IMR-90 (cell line): Measurements from ENCODE around the gene TRAF3IP3. TPM values are rescaled to one million over a fixed set of nuclear protein-coding genes. Genes with fewer than 3 reads are reported as not detected.

Experiments used
- ATAC-seq: fragments of 200-7000 bp; cut with Tn5 transposase; 2 replicates; pipeline ENCODE4 v1.9.1; 2020; ENCODE audit warnings: low read depth, mild to moderate bottlenecking, moderate library complexity
- BruUV-seq: library from RNA; stranded (reverse); fragments of 400-500 nt; replicated peaks from 2 replicates; lab custom pipeline; 2021; lab: Mats Ljungman, UMichigan
- CTCF ChIA-PET: fragments of 300-600 bp; formaldehyde crosslinking; extraction: SDS; loops from one replicate; lab custom pipeline; 2021; ENCODE audit warnings: antibody characterized with exemption; lab: Yijun Ruan, JAX
- POLR2A ChIA-PET: fragments of 300-600 bp; sonication (Branson Sonifier 250); formaldehyde crosslinking; loops from one replicate; lab custom pipeline; 2022; ENCODE audit warnings: antibody characterized with exemption; ENCODE audit not compliant: unreplicated experiment; lab: Charles Lee
- DNase-seq: peaks from one replicate; pipeline ENCODE4 v3.0.0; 2013
- H2AFZ ChIP-seq: replicated peaks from 2 replicates; pipeline ENCODE3; 2013; ENCODE audit warnings: low read length, mild to moderate bottlenecking; ENCODE audit not compliant: poor library complexity
- H2AK5ac ChIP-seq: 2 replicates; pipeline ENCODE4 v1.6.1; 2013; ENCODE audit warnings: low read depth, low read length, inconsistent platforms
- H2AK9ac ChIP-seq: replicated peaks from 2 replicates; pipeline ENCODE3; 2013; ENCODE audit warnings: mild to moderate bottlenecking, low read depth, low read length, moderate library complexity; ENCODE audit not compliant: poor library complexity
- H2BK120ac ChIP-seq: 2 replicates; pipeline ENCODE4 v1.6.1; 2013; ENCODE audit warnings: low read depth, low read length, inconsistent platforms
- H2BK15ac ChIP-seq: 3 replicates; pipeline ENCODE4 v1.6.1; 2013; ENCODE audit warnings: low read depth, low read length, inconsistent platforms
- H2BK20ac ChIP-seq: 2 replicates; pipeline ENCODE4 v1.6.1; 2013; ENCODE audit warnings: low read depth, mild to moderate bottlenecking, inconsistent platforms, low read length, moderate library complexity
- H2BK5ac ChIP-seq: 2 replicates; pipeline ENCODE4 v1.6.1; 2013; ENCODE audit warnings: mild to moderate bottlenecking, low read depth, low read length, inconsistent platforms; ENCODE audit not compliant: poor library complexity, severe bottlenecking
- H3K14ac ChIP-seq: replicated peaks from 2 replicates; pipeline ENCODE4 v1.6.1; 2013; ENCODE audit warnings: low read depth, low read length, inconsistent platforms
- H3K18ac ChIP-seq: 2 replicates; pipeline ENCODE4 v1.6.1; 2013; ENCODE audit warnings: low read depth, low read length, control low read depth
- H3K23ac ChIP-seq: 2 replicates; pipeline ENCODE4 v1.6.1; 2013; ENCODE audit warnings: low read depth, low read length, inconsistent platforms
- H3K27ac ChIP-seq: 2 replicates; pipeline ENCODE4 v1.5.1; 2013; ENCODE audit warnings: mild to moderate bottlenecking, control low read depth, low read length; ENCODE audit not compliant: insufficient read depth
- H3K27me3 ChIP-seq: 2 replicates; pipeline ENCODE4 v1.6.1; 2013; ENCODE audit warnings: low read length; ENCODE audit not compliant: control insufficient read depth, insufficient read depth
- H3K36me3 ChIP-seq: 2 replicates; pipeline ENCODE4 v1.6.1; 2013; ENCODE audit warnings: low read length, mixed read lengths; ENCODE audit not compliant: control insufficient read depth, insufficient read depth
- H3K4ac ChIP-seq: 2 replicates; pipeline ENCODE4 v1.6.1; 2013; ENCODE audit warnings: low read depth, low read length, inconsistent platforms
- H3K4me1 ChIP-seq: 2 replicates; pipeline ENCODE4 v1.6.1; 2013; ENCODE audit warnings: low read length, mixed read lengths; ENCODE audit not compliant: control insufficient read depth, insufficient read depth
- H3K4me2 ChIP-seq: 2 replicates; pipeline ENCODE4 v1.6.1; 2013; ENCODE audit warnings: low read depth, mild to moderate bottlenecking, control low read depth, low read length, moderate library complexity
- H3K4me3 ChIP-seq: 2 replicates; pipeline ENCODE4 v1.5.1; 2013; ENCODE audit warnings: low read depth, mild to moderate bottlenecking, control low read depth, low read length, moderate library complexity; ENCODE audit not compliant: insufficient read depth
- H3K56ac ChIP-seq: 2 replicates; pipeline ENCODE4 v1.6.1; 2013; ENCODE audit warnings: low read length, inconsistent platforms; ENCODE audit not compliant: insufficient read depth; ENCODE audit errors: extremely low read depth
- H3K79me1 ChIP-seq, 2 experiments: 2 replicates each; pipeline ENCODE4 v1.6.1; 2013; ENCODE audit warnings: low read length in 2 of 2, inconsistent platforms in 1 of 2, low read depth in 1 of 2
- H3K9ac ChIP-seq: 2 replicates; pipeline ENCODE4 v1.6.1; 2013; ENCODE audit warnings: low read depth, low read length, control low read depth
- H3K9me1 ChIP-seq: 2 replicates; pipeline ENCODE4 v1.6.1; 2013; ENCODE audit warnings: low read length, inconsistent platforms; ENCODE audit not compliant: insufficient read depth
- H3K9me3 ChIP-seq: 2 replicates; pipeline ENCODE4 v1.6.1; 2013; ENCODE audit warnings: low read length; ENCODE audit not compliant: control insufficient read depth, insufficient read depth
- H4K20me1 ChIP-seq: 2 replicates; pipeline ENCODE4 v1.6.1; 2013; ENCODE audit warnings: low read length, inconsistent platforms; ENCODE audit not compliant: insufficient read depth
- H4K5ac ChIP-seq: 2 replicates; pipeline ENCODE4 v1.6.1; 2013; ENCODE audit warnings: mild to moderate bottlenecking, low read depth, low read length, control low read depth
- H4K8ac ChIP-seq, 2 experiments: 2 replicates each; pipeline ENCODE4 v1.6.1; 2013; ENCODE audit warnings: low read depth in 2 of 2, low read length in 2 of 2, control low read depth in 1 of 2, inconsistent platforms in 1 of 2
- H4K91ac ChIP-seq: 2 replicates; pipeline ENCODE4 v1.6.1; 2013; ENCODE audit warnings: low read depth, low read length, inconsistent platforms; ENCODE audit not compliant: insufficient read depth
- BHLHE40 ChIP-seq: fragments of 150-350 bp; IDR thresholded peaks from 2 replicates; pipeline ENCODE4 v1.6.1; 2016; ENCODE audit warnings: mild to moderate bottlenecking, low read depth, low read length
- CEBPB ChIP-seq: IDR thresholded peaks from 2 replicates; pipeline ENCODE4 v1.6.1; 2012; ENCODE audit warnings: low read depth, low read length, improper control_type of control experiment
- CHD1 ChIP-seq: IDR thresholded peaks from 2 replicates; pipeline ENCODE4 v1.6.1; 2012; ENCODE audit warnings: low read depth, low read length, improper control_type of control experiment
- CTCF ChIP-seq: conservative IDR thresholded peaks from 2 replicates; pipeline ENCODE4 v1.5.1; 2012; ENCODE audit warnings: mild to moderate bottlenecking, low read depth, low read length, improper control_type of control experiment
- ELK1 ChIP-seq: fragments of 150-350 bp; IDR thresholded peaks from 2 replicates; pipeline ENCODE4 v1.6.1; 2016; ENCODE audit warnings: low read depth, mild to moderate bottlenecking, low read length, moderate library complexity, borderline replicate concordance
- FOS ChIP-seq: fragments of 150-350 bp; IDR thresholded peaks from 2 replicates; pipeline ENCODE4 v1.6.1; 2016; ENCODE audit warnings: low read depth, low read length
- MAFK ChIP-seq: IDR thresholded peaks from 2 replicates; pipeline ENCODE4 v1.6.1; 2012; ENCODE audit warnings: low read depth, low read length, improper control_type of control experiment
- MAZ ChIP-seq: IDR thresholded peaks from 2 replicates; pipeline ENCODE4 v1.6.1; 2012; ENCODE audit warnings: low read depth, mild to moderate bottlenecking, low read length, improper control_type of control experiment, moderate library complexity, borderline replicate concordance
- MXI1 ChIP-seq: IDR thresholded peaks from 2 replicates; pipeline ENCODE4 v1.6.1; 2012; ENCODE audit warnings: low read depth, mild to moderate bottlenecking, low read length, moderate library complexity, borderline replicate concordance
- NFE2L2 ChIP-seq: fragments of 150-350 bp; IDR thresholded peaks from 2 replicates; pipeline ENCODE4 v1.6.1; 2016; ENCODE audit warnings: low read depth, mild to moderate bottlenecking, low read length
- POLR2A ChIP-seq: IDR thresholded peaks from 2 replicates; pipeline ENCODE4 v1.6.1; 2012; ENCODE audit warnings: mild to moderate bottlenecking, low read depth, low read length
- RAD21 ChIP-seq: IDR thresholded peaks from 2 replicates; pipeline ENCODE4 v1.6.1; 2012; ENCODE audit warnings: low read length, improper control_type of control experiment
- RCOR1 ChIP-seq: IDR thresholded peaks from 2 replicates; pipeline ENCODE4 v1.6.1; 2012; ENCODE audit warnings: mild to moderate bottlenecking, low read length, improper control_type of control experiment; ENCODE audit not compliant: insufficient replicate concordance
- RFX5 ChIP-seq: IDR thresholded peaks from 2 replicates; pipeline ENCODE4 v1.8.0; 2012; ENCODE audit warnings: low read depth, mild to moderate bottlenecking, low read length, moderate library complexity
- SMC3 ChIP-seq: fragments of 150-350 bp; IDR thresholded peaks from 2 replicates; pipeline ENCODE4 v1.6.1; 2016; ENCODE audit warnings: low read depth, mild to moderate bottlenecking, antibody characterized with exemption, low read length, moderate library complexity
- USF2 ChIP-seq: fragments of 150-350 bp; IDR thresholded peaks from 2 replicates; pipeline ENCODE4 v1.6.1; 2017; ENCODE audit warnings: mild to moderate bottlenecking, antibody characterized with exemption, low read length, low read depth
- WGBS, 2 experiments: methylation state at CpG; one replicate each; pipeline versions ENCODE4 v1.1.5 to v1.1.7; 2013; ENCODE audit warnings: missing lambda C conversion rate in 2 of 2; ENCODE audit not compliant: insufficient read length in 1 of 2; ENCODE audit errors: extremely low coverage in 2 of 2; 5-methylcytosine and 5-hydroxymethylcytosine counted together
- dilution Hi-C: fragments of 300-500 bp; cut with HindIII; formaldehyde crosslinking; loops from one replicate; pipeline ENCODE4 v1.14.3; 2018; ENCODE audit warnings: low sequenced_read_pairs; ENCODE audit not compliant: unreplicated experiment
- in situ Hi-C: fragments of 300-500 bp; cut with MboI; formaldehyde crosslinking; loops from 3 replicates; pipeline ENCODE4 v1.14.3; 2019; ENCODE audit warnings: low sequenced_read_pairs, inconsistent platforms, mixed read lengths
- intact Hi-C: fragments of 100-400 bp; cut with micrococcal nuclease; formaldehyde crosslinking; loops from 2 replicates; pipeline ENCODE4 v1.10.0; 2022
- polyA plus RNA-seq, 3 experiments: library from polyadenylated mRNA; depleted of rRNA; stranded (reverse); fragments of >200 nt; gene quantifications; 2 replicates each; pipeline ENCODE4 v1.2.3, GENCODE V29; 2012; ENCODE audit warnings: low replicate concordance in 1 of 3
- total RNA-seq: library from RNA; depleted of rRNA; stranded (reverse); fragments of >200 nt; gene quantifications from 2 replicates; pipeline ENCODE4 v1.2.3, GENCODE V29; 2012

TRAF3IP3 gene
- total and polyA plus RNA-seq, 2 of the 4 experiments (the other 2 are of a cell fraction): 0.12 to 0.18 TPM

- DNase-seq (no peak), ATAC-seq (no peak)
- H2AFZ ChIP-seq: no peak overlapping the region
- peaks cover 3% of the 10 kb centered on the region; the same call in 1 of the 2 replicates for H3K27me3 ChIP-seq
- no peak overlapping the region for H3K56ac ChIP-seq
- 0 out of 2 replicates have a peak, but pooled peaks cover 3% of the 10 kb centered on the region for H3K9me1 ChIP-seq
- H3K4ac ChIP-seq: no peak overlapping the region
- H2BK120ac ChIP-seq: no peak overlapping the region
- CTCF ChIA-PET: no interaction called here
- no peak overlapping the region for H3K9ac ChIP-seq
- in situ Hi-C loops: no loop called here
- no peak overlapping the region for H3K23ac ChIP-seq
- H4K20me1 ChIP-seq: no peaks in the 10 kb centered on the region
- no peak overlapping the region for H2BK5ac ChIP-seq
- no peak overlapping the region for H4K8ac ChIP-seq
- H3K14ac ChIP-seq: no peak overlapping the region
- H3K4me1 ChIP-seq: no peaks in the 10 kb centered on the region
- intact Hi-C loops: no loop called here
- no TSS peak for BruUV-seq
- no peak overlapping the region for H4K91ac ChIP-seq
- no peak overlapping the region for H2AK5ac ChIP-seq
- WGBS, 2 experiments: 57% methylated on average over 1 of the region's 1 CpG; no CpG with 5 or more reads in 1 of the 2 experiments
- dilution Hi-C loops: no loop called here
- no peaks in the 10 kb centered on the region for H3K36me3 ChIP-seq
- no peaks in the 10 kb centered on the region for H3K9me3 ChIP-seq
- no peak overlapping the region for H3K4me3 ChIP-seq
- H4K5ac ChIP-seq: no peak overlapping the region
- H3K79me1 ChIP-seq: peaks cover 0 to under 1% of the 10 kb centered on the region in 2 experiments; a peak in 1 of 4 replicates
- H3K18ac ChIP-seq: no peak overlapping the region
- no peak overlapping the region for H3K4me2 ChIP-seq
- POLR2A ChIA-PET: no interaction called here
- H3K27ac ChIP-seq: no peak overlapping the region
- H2BK15ac ChIP-seq: no peak overlapping the region
- H2AK9ac ChIP-seq: no peak overlapping the region
- no peak overlapping the region for H2BK20ac ChIP-seq
- TF ChIP-seq RCOR1: no peak
- no peak for TF ChIP-seq CEBPB
- no peak for TF ChIP-seq NFE2L2
- TF ChIP-seq BHLHE40: no peak
- TF ChIP-seq SMC3: no peak
- no peak for TF ChIP-seq USF2
- no peak for TF ChIP-seq MAZ
- TF ChIP-seq FOS: no peak
- no peak for TF ChIP-seq RFX5
- no peak for TF ChIP-seq CHD1
- no peak for TF ChIP-seq MXI1
- no peak for TF ChIP-seq POLR2A
- TF ChIP-seq ELK1: no peak
- no peak for TF ChIP-seq RAD21
- no peak for TF ChIP-seq CTCF
- no peak for TF ChIP-seq MAFK
Measured at GRCh38 chr1:209789245-209789644, 33.4 kb downstream of the TRAF3IP3 start.
